GM21529 (cell line): ENCODE data around the gene UBE2H.

Experiments
- ATAC-seq: cut with Tn5 transposase; IDR thresholded peaks from one replicate; pipeline ENCODE4 v1.9.1; 2021; ENCODE audit not compliant: unreplicated experiment

Gene UBE2H

DNA sequence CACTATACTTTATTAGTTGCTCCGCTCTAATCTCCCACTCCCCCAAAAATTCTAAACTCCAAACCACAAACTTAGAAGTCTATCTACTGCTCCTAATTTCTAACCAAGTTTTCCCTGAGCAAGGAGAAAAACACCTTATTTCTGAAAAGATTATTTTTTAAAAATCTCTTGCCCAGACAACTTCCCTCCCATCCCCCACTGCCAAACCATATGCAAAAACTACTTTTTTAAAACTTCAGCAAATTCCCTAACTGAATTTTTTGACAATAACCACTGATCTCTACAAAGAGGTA, 1.9 kb downstream of the UBE2H start:
- no peak for ATAC-seq

DNA sequence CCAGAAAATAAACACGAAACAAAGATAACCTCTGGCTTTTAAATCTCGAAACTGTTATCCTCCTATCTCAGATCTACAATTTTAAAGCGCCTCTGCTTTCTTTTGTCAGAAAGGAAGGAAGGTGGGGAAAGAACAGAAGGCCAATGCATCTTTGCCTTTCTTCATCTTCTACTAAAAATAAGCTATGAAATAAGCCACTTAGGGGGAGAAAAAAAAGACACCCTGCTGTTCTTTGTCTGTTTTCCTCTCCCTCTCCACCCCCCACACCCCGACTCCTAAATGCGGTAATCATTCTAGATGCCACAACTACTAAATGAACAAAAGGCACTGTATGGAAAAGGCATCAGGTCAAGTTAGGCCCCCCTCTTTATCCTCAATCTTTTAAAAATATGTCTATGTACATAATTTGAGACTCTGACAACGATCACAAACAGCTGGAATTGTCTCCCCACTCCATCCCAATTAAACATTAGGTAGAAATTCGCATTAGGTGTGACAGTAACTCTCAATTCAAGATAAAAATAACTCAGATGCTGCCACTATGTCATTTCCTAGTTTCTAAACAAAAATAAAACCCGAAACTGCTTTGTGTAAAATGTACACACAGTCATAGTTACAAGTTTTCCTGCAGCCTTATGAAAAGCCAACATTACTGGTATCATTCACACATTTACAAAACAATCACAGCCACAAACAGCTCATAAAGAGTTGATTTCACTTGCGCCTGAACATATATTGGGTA, 2.4 kb downstream of the UBE2H start:
- ATAC-seq, result peak; percentile 29

DNA sequence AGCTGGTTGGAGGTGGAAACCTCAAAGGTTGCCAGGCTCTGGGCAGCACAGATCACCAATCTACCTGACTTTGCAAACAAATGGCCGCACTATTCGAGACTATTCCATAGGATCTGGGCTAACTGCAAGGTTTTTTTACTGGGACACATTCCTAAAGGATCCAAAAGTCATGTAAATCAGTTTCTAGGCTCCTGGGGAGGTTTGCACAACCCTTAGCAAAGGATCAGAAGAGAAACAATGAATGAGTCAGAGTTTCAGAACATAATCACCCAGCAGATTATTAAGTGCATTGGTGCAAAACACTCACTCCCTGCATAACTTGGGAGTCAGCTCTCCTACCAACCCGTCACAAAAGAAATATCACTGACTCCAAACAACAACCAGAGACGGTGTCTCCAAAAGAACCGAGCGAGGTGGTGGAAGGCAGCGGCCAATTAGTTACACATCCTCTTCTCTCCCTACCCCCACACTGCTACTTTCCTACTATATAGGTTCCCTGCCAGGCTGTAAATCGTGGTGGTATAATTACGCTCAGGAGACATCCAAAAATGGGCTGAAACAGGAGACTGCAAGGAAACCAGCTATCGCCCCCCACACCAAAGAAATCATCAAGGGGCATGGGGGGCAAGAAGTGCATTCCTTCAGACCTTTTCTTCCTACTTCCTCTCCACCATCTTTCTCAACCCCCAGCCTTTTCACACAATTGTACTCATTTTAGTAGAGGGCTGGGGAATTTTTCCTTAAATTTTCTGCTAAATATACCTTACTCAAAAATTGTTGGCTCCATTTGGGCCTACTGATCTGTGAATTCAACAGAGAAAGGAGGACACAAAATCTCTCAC, 3.2 kb downstream of the UBE2H start:
- ATAC-seq, result no peak

DNA sequence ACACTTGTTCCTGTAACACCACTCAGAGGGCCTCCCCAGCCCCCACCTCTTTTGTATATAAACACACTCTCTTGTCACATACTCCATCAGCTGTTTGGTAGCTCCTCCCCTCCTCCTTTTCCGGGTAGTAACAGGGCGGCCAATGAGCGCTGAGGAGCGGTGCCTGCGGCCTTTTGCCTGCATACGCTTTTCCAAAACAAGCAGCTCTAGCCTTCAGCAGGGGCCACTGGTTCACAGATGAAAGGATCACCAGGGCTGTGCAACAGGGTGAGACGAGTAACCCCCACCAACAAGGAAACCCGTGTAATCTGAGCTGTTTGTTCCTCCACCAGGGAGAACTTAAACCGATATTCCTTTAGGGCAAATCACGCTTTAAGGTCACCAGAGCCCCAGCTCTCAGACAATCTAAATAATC, 3.9 kb downstream of the UBE2H start:
- ATAC-seq, result peak; percentile 54

DNA sequence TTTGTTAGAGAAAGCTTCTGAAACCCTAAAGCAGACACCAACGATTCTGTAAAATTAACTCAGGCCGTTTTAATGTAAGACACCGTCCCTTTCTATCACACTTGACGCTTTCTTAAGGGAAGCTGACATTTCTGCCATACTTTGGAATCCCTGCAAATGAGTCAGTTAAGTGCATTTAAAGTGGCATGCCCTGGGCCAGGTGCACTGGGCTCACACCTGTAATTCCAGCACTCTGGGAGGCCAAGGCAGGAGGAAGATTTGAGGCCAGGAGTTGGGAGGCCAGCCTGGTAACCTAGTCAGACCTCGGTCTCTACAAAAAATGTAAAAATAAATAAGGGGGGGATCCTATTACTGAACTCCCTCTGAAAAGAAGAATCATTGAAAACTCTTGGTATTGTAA, 4.4 kb downstream of the UBE2H start:
- no peak for ATAC-seq

DNA sequence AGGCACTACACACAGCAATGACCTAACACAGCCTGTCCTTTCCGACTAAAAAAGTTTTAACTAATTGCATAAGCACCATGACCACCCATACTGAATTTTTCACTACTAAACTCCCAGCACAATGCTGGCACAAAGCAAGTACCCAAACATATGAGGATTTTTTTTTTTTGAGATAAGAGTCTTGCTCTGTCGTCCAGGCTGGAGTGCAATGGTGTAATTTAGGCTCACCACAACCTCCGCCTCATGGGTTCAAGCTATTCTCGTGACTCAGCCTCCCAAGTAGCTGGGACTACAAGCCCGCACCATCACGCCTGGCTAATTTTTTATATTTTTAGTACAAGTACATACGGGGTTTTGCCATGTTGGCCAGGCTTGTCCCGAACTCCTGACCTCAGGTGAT, 5.1 kb downstream of the UBE2H start:
- ATAC-seq, result no peak

DNA sequence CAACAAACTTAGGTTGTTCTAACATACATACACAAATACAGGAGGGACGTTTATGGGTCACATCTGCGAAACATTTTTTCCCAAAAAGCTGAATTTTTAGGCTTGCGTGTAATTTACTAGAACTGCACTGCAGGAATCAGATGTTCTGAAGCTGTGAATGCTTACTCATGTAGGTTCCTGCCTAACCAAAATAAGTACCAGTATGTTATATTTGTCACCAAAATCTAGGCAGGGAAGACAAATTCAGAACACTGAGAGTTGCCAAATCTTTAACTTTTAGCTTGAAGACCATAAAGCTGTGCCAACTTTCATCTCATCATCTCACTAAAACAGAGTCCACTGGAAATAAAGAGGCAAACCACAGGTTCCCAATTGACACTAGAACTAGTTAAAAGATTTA, 5.7 kb downstream of the UBE2H start:
- no peak for ATAC-seq

DNA sequence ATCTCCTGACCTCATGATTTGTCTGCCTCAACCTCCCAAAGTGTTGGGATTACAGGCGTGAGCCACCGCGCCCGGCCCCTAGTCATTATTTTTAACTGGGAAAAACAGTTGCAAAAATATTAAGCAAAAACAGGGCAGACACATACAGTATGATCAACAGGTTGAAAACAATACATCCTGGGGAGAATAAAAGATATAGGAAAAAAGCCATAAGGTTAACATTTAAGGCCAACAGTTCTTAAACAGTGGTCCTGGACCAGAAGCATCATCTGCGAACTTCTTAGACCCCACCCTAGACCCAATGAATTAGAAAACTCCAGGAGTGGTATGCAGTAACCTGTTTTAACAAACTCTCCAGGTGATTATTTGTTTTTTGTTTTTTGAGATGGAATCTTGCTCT, 6.5 kb downstream of the UBE2H start:
- no peak for ATAC-seq

DNA sequence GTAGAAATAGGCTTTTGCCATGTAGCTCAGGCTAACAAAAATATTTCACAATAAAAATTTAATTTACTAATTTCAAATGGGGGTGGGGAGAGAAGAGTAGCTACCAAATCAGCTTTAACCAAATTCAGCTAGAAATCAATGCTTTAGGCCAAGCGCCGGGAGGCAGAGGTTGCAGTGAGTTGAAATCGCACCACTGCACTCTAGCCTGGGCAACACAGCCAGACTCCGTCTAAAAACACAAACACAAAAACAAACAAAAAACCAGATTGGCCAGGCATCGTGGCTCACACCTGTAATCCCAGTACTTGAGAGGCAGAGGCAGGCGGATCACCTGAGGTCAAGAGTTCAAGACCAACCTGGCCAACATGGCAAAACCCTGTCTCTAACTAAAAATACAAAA, 9.4 kb downstream of the UBE2H start:
- no peak for ATAC-seq

DNA sequence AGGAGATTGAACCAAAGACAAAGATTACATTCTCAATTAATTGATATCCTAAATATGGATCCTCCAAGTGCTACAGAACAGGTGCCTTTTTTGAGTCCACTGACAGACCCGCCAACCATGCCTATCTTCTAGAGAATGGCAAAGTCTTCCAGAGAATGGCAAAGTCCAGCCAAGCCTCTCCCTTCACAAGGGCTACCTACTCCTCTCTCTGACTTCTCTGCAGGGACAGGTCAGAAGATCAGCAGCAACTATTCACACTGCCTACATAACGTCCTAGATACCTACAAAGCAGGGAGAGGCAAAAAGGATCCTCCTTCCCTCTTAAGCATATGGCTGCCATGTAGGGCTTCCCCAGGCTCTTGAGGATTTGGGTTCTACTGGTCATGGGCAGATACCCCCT, 12.4 kb downstream of the UBE2H start:
- ATAC-seq, result no peak

DNA sequence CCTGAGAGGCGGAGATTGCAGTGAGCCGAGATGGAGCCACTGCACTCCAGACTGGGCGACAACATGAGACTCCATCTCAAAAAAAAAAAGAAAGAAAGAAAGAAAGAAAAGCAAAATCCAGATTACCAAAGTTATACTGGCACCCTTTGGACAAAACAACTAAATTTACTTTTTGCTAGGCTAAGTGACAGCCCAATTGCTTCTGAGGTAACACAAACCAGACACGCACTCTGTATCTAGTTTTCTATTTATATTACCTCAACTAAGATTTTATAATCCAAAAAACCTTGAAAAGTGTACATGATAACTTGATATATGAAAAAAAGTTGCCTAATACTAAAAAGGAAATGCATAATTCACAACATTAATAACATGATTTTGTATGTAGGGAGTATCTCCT, 12.9 kb downstream of the UBE2H start:
- no peak for ATAC-seq

DNA sequence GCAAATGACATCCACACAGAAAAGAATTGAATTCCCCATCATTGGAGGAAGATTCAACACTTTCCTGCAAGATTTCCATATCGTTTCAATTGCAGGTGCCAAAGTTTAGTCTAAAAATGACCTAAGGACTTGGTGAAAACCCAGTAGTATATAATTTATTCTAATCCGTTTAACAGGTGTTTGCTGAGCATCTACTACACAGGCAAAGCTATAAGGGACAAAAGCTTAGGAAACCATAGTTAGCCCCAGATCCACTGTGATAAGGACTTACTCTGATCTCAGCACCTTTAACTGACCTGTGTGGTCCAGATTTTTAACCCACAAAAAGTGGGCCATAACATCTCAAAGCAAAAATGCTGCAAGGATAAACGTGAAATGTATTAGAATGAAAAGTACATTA, 19.1 kb downstream of the UBE2H start:
- no peak for ATAC-seq

DNA sequence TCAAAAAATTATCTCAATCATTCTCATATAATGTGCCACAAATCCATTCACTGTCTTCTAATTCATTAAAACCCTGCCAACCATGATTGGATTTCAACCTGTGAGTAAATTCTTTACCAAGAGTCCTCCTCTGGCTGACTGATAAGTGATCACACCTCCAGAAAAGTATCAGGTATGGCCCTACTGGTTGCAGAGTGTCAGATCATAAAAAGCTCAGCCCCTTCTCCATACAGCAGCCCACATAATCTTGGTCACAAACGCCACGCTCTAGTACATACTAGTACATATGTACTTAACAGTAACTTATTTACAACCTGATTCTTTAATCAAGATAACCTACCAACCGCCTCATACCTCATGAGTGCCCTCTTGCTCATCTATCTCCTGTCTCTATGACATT, 26.1 kb downstream of the UBE2H start:
- ATAC-seq, result no peak

DNA sequence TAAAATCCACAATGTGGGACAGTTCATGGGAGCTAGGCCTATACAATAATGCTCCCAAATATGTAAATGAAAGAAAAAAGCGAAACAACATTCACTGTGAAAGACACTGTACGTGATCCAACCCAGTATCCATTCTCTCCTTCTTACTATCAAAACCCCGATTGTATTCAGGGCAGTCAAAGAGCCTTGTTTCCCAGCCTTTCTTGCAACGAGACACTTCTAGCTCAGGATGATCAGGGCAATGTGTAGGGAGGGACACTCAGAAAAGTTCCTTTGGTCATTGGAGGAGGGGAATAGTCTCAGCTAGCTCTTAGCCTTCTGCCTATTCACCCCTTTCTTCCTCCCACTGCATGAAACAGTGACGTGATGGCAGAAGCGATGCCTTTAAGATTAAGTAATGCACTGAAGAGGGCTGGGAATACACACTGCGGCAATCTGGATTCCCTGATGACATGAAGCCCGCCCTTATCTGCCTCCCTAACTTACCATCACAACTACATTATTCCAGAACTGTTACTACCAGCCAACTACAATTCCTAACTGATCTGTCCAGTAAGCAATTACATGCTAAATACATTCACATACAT, 27.3 kb downstream of the UBE2H start:
- ATAC-seq, result no peak

DNA sequence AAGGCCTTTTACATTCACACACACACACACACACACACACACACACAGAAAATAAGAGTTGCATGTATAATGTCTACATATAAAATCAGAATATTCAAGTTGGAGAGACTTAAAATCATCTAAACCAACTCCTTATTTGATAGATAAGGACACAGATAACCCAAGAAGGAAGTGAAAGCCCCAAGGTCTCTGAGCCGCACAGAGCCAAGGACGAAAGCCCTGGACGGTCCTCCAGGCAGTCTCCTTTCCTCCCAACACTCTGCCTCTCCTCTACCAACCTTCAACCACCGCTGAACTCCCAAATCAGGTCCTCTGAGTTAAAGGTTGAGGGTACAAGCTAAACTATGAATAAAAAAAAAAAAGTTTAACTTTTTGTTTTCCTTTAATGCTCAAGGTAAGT, 28.2 kb downstream of the UBE2H start:
- no peak for ATAC-seq

DNA sequence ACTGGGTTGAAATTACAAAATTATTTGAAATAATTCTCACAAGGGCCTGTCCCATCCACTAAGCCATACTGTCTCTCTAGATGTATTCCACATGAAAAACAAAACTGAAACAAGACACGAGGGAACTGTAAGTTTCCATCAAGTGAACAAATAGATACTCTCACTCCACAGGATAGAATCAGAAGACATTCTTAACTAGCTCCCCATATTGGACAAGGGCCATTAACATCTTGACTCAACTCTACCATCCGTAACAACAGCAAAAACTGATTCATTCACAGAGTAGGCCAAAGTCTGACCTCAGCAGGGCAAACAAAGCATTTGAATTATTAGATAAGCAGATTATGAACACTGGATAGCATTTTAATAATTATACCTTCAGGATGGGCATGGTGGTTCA, 29.1 kb downstream of the UBE2H start:
- ATAC-seq, result peak; percentile 75

DNA sequence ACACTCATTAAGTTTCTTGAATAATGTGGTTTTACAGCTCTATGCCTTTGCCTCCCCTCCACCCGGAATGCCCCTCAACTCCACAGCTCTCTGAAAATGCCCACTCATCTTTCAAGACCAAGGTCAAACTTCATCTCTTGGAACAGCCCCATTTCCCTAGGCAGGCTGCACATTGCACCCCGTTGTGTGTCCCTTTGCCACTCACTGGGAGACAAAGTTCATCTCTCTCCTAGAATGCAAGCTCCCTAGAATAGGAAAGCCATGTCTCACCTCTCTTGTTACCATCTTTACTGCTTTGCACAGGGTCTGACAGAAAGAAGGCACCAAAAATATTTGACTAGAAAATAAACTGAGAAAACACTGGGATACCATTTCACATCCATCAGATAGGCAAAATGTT, 33.3 kb downstream of the UBE2H start:
- ATAC-seq, result no peak

DNA sequence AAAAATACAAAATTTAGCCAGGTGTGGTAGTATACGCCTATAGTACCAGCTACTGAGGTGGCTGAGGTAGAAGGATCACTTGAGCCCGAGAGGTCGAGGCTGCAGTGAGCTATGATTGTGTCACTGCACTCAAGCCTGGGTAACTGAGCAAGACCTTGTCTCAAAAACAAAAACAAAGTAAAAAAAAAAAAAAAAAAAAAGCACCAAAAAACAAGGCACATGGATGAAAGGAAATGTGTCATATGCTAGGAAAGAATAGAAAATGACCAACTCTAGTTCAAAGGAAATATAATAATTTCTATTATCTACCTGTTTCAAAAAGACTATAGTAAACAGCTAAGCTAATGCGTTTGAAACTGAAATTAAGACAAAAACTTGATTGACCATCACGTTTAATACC, 33.8 kb downstream of the UBE2H start:
- ATAC-seq, result no peak

DNA sequence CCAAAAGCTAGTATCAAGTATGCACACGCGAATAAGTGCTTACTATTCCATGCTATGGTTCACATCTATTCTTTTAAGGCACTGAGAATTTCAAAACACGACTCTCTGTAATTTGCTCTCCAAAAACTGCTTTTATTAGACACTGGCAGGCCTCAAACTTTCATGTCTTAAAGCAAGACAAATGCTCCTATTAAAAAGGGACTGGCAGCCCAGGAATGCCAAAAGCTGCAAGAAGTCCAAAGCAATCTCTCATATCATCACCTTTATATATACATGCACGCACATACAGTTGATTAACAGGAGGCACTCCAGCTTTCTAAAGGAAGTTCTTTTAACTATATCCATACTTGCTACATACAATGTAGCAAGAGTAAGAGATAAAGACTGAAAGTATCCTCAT, 34.8 kb downstream of the UBE2H start:
- ATAC-seq, result no peak

DNA sequence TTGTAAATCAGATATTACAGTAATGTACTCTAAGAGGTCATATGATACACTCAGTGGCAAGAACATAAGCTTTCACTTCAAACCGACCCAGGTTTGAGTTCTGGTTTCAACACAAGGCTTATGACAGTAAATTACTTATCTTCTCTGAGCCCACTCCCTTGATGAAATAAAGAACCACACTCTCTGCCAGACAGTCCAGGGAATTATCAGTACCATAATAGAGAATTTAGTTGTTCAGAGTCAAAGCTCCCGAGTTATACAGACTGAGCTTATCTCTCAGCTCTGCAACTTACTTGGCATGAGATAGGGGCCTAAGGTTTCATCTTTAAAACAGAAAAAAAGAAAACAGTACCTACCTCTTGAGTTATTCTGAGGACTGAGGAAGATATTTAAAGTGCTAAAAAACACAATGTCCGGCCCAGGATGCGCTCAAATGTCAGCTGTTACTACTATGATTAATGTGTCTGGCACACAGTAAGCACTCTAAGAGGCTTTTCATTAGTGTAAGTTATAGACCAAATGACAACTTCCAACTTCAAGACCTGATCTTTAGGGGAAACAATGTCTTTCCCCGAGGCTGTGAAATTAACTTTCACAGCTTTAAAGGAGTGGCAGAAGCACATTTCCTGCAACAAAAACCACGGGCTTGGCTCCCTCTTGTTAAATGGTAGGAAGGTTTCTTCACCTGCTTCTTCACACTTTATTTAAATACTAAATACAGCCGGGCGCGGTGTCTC, 38.1 kb downstream of the UBE2H start:
- ATAC-seq, result no peak

DNA sequence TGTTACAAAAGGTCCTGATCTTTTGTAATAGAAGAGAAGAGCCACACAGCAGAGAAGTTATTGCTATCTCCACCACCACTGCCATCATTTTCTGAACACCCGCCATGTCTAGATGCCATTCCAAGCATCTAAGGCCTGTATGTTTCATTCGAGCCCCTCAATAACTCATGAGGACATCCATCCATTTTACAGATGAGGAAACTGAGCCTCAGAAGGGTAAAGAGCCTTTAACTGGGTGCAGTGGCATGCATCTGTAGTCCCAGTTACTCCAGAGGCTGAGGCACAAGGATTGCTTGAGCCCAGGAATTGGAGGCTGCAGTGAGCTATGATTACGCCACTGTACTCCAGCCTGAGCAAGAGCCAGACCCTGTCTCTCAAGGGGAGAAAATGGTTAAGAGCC, 39.3 kb downstream of the UBE2H start:
- no peak for ATAC-seq

DNA sequence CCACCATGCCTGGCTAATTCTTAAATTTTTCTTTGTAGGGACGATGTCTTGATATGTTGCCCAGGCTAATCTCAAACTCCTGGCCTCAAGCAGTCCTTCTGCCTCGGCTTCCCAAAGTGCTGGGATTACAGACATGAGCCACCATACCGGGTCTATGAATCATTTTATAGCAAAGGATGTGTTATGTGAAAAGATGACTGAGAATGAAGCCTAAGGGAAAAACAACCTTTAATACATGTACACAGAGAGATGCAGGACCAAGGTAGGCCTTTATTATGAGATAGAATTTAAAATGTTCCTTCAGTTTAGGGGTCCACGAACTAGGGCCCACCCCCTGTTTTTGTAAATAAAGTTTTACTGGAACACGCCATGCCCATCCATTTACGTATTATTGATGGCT, 41.0 kb downstream of the UBE2H start:
- no peak for ATAC-seq
